SHP77 (cell line): ENCODE results near the gene FGFBP2.

ENCODE experiments used
- DNase-seq, 2 experiments: peaks; one replicate each; lab custom pipeline; 2025; lab: John Stamatoyannopoulos, UW

Gene FGFBP2

GRCh38 chr4:15968551-15969300 lies 5.8 kb upstream of the FGFBP2 start:
- DNase-seq: no peak

GRCh38 chr4:15965325-15965724 lies 2.4 kb upstream of the FGFBP2 start:
- no peak for DNase-seq

GRCh38 chr4:15964159-15964558 lies 1.2 kb upstream of the FGFBP2 start:
- no peak for DNase-seq

- DNase-seq: no peak
Measured at GRCh38 chr4:15963576-15963975, 601 bp upstream of the FGFBP2 start.

GRCh38 chr4:15961781-15962510 lies 1.0 kb downstream of the FGFBP2 start:
- DNase-seq: no peak

- DNase-seq: no peak
Measured at GRCh38 chr4:15958562-15958961, 4.4 kb downstream of the FGFBP2 start.

GRCh38 chr4:15956179-15956850 lies 6.7 kb downstream of the FGFBP2 start:
- peak; percentile 32 to 48 for DNase-seq

GRCh38 chr4:15955670-15956069 lies 7.3 kb downstream of the FGFBP2 start:
- no peak for DNase-seq

- DNase-seq: no peak
Measured at GRCh38 chr4:15953625-15954024, 9.3 kb downstream of the FGFBP2 start.

GRCh38 chr4:15951781-15952180 lies 11.2 kb downstream of the FGFBP2 start:
- no peak for DNase-seq

- DNase-seq: no peak
Measured at GRCh38 chr4:15948826-15949225, 14.1 kb downstream of the FGFBP2 start.

GRCh38 chr4:15947684-15948083 lies 15.3 kb downstream of the FGFBP2 start:
- DNase-seq: no peak

GRCh38 chr4:15945516-15945915 lies 17.5 kb downstream of the FGFBP2 start:
- no peak for DNase-seq

GRCh38 chr4:15944895-15945294 lies 18.1 kb downstream of the FGFBP2 start:
- DNase-seq: no peak

GRCh38 chr4:15942283-15942682 lies 20.7 kb downstream of the FGFBP2 start:
- no peak for DNase-seq

- no peak for DNase-seq
Measured at GRCh38 chr4:15938640-15939039, 24.3 kb downstream of the FGFBP2 start, which contains the start of gene FGFBP1. TSS of gene FGFBP1 (minus strand) at chr4:15938740. CDS start at chr4:15936632, 2,108 bp downstream.

- DNase-seq: no peak
Measured at GRCh38 chr4:15938182-15938581, 24.8 kb downstream of the FGFBP2 start.

- DNase-seq: no peak
Measured at GRCh38 chr4:15936495-15936894, 26.5 kb downstream of the FGFBP2 start.

- no peak for DNase-seq
Measured at GRCh38 chr4:15935504-15936402, 27.2 kb downstream of the FGFBP2 start.

GRCh38 chr4:15934259-15934658 lies 28.7 kb downstream of the FGFBP2 start:
- no peak for DNase-seq

- no peak for DNase-seq
Measured at GRCh38 chr4:15931451-15932210, 31.3 kb downstream of the FGFBP2 start.
